H9 (cell line): ENCODE data around the gene PLCXD3. TPM values are rescaled to one million over a fixed set of nuclear protein-coding genes. Genes with fewer than 3 reads are reported as not detected.

ENCODE experiments used
- DNase-seq: peaks from one replicate; pipeline ENCODE4 v3.0.0-alpha.2; 2017
- H2AFZ ChIP-seq: one replicate; pipeline ENCODE4 v1.6.1; 2013; ENCODE audit warnings: mild to moderate bottlenecking, low read length, control low read depth, moderate library complexity
- H2AK5ac ChIP-seq: 2 replicates; pipeline ENCODE4 v1.6.1; 2013; ENCODE audit warnings: low read length, control low read depth, mixed read lengths; ENCODE audit not compliant: insufficient read length
- H2BK120ac ChIP-seq: one replicate; pipeline ENCODE4 v1.6.1; 2013; ENCODE audit warnings: low read depth, mild to moderate bottlenecking, low read length, control low read depth, inconsistent platforms; ENCODE audit not compliant: poor library complexity, severe bottlenecking
- H2BK12ac ChIP-seq: 2 replicates; pipeline ENCODE4 v1.6.1; 2013; ENCODE audit warnings: low read length, control low read depth, mixed read lengths, low read depth; ENCODE audit not compliant: insufficient read length
- H2BK15ac ChIP-seq: 2 replicates; pipeline ENCODE4 v1.6.1; 2013; ENCODE audit warnings: low read depth, low read length, control low read depth
- H2BK20ac ChIP-seq: one replicate; pipeline ENCODE4 v1.6.1; 2013; ENCODE audit warnings: low read depth, mild to moderate bottlenecking, low read length, control low read depth, inconsistent platforms; ENCODE audit not compliant: poor library complexity, severe bottlenecking
- H2BK5ac ChIP-seq: 2 replicates; pipeline ENCODE4 v1.6.1; 2013; ENCODE audit warnings: low read length, control low read depth, mixed read lengths; ENCODE audit not compliant: insufficient read length
- H3K14ac ChIP-seq: 2 replicates; pipeline ENCODE4 v1.6.1; 2013; ENCODE audit warnings: low read length, control low read depth; ENCODE audit not compliant: insufficient read depth
- H3K18ac ChIP-seq: 2 replicates; pipeline ENCODE4 v1.6.1; 2013; ENCODE audit warnings: low read depth, mild to moderate bottlenecking, mixed read lengths, low read length, control low read depth; ENCODE audit not compliant: insufficient read length
- H3K23ac ChIP-seq: 2 replicates; pipeline ENCODE4 v1.6.1; 2013; ENCODE audit warnings: low read length, control low read depth, mixed read lengths, low read depth; ENCODE audit not compliant: insufficient read length
- H3K23me2 ChIP-seq: 2 replicates; pipeline ENCODE4 v1.6.1; 2013; ENCODE audit warnings: low read depth, mild to moderate bottlenecking, mixed read lengths, low read length, control low read depth; ENCODE audit not compliant: insufficient read length, poor library complexity, severe bottlenecking
- H3K27ac ChIP-seq: 2 replicates; pipeline ENCODE4 v1.5.1; 2013; ENCODE audit warnings: low read length, control low read depth, mixed read lengths, low read depth; ENCODE audit not compliant: insufficient read length
- H3K27me3 ChIP-seq: 2 replicates; pipeline ENCODE4 v1.6.1; 2013; ENCODE audit warnings: low read length, control low read depth, inconsistent platforms; ENCODE audit not compliant: insufficient read depth
- H3K4ac ChIP-seq: 2 replicates; pipeline ENCODE4 v1.6.1; 2013; ENCODE audit warnings: low read depth, mild to moderate bottlenecking, control low read depth, inconsistent platforms, low read length, moderate library complexity
- H3K4me1 ChIP-seq: 2 replicates; pipeline ENCODE4 v1.6.1; 2013; ENCODE audit warnings: low read length, control low read depth, inconsistent platforms; ENCODE audit not compliant: insufficient read depth
- H3K4me2 ChIP-seq: 2 replicates; pipeline ENCODE4 v1.6.1; 2013; ENCODE audit warnings: low read length, control low read depth, mixed read lengths; ENCODE audit not compliant: insufficient read length, insufficient read depth
- H3K56ac ChIP-seq: 2 replicates; pipeline ENCODE4 v1.6.1; 2013; ENCODE audit warnings: low read depth, mild to moderate bottlenecking, mixed read lengths, low read length, control low read depth; ENCODE audit not compliant: insufficient read length
- H3K79me1 ChIP-seq: 2 replicates; pipeline ENCODE4 v1.6.1; 2013; ENCODE audit warnings: low read depth, mild to moderate bottlenecking, moderate library complexity, low read length, control low read depth, inconsistent platforms; ENCODE audit not compliant: insufficient read depth, poor library complexity, severe bottlenecking
- H3K79me2 ChIP-seq: 2 replicates; pipeline ENCODE4 v1.6.1; 2013; ENCODE audit warnings: low read length, control low read depth, inconsistent platforms; ENCODE audit not compliant: insufficient read depth
- H3K9ac ChIP-seq: 2 replicates; pipeline ENCODE4 v1.6.1; 2013; ENCODE audit warnings: low read length, control low read depth, mixed read lengths; ENCODE audit not compliant: insufficient read length; ENCODE audit errors: extremely low read depth
- H3K9me3 ChIP-seq: one replicate; pipeline ENCODE4 v1.6.1; 2013; ENCODE audit warnings: low read depth, low read length, inconsistent platforms; ENCODE audit not compliant: control insufficient read depth
- H3T11ph ChIP-seq: one replicate; pipeline ENCODE4 v1.6.1; 2013; ENCODE audit warnings: mild to moderate bottlenecking, low read length, control low read depth, inconsistent platforms
- H4K20me1 ChIP-seq: one replicate; pipeline ENCODE4 v1.6.1; 2013; ENCODE audit not compliant: control insufficient read depth, insufficient read length, insufficient read depth
- H4K5ac ChIP-seq: 2 replicates; pipeline ENCODE4 v1.6.1; 2013; ENCODE audit warnings: low read depth, mild to moderate bottlenecking, mixed read lengths, low read length, control low read depth; ENCODE audit not compliant: insufficient read length
- H4K8ac ChIP-seq: replicated peaks from 2 replicates; pipeline ENCODE4 v1.6.1; 2013; ENCODE audit warnings: low read length, control low read depth, mixed read lengths, low read depth; ENCODE audit not compliant: insufficient read length
- H4K91ac ChIP-seq: 2 replicates; pipeline ENCODE4 v1.6.1; 2013; ENCODE audit warnings: low read depth, mild to moderate bottlenecking, moderate library complexity, mixed read lengths, low read length, control low read depth; ENCODE audit not compliant: insufficient read length
- H3K27ac Mint-ChIP-seq, 3 experiments: 2 replicates in 2 of 3; 3 replicates in 1 of 3; pipeline ENCODE4 v1.8.0; 2020 to 2021; ENCODE audit warnings: mixed read lengths in 3 of 3, mild to moderate bottlenecking in 1 of 3, moderate library complexity in 1 of 3
- H3K27me3 Mint-ChIP-seq: 2 replicates; pipeline ENCODE4 v1.8.0; 2021; ENCODE audit warnings: low read depth, mild to moderate bottlenecking, moderate library complexity, mixed read lengths
- H3K36me3 Mint-ChIP-seq, 3 experiments: 2 replicates in 2 of 3; 3 replicates in 1 of 3; pipeline ENCODE4 v1.8.0; 2020 to 2021; ENCODE audit warnings: low read depth in 3 of 3, mixed read lengths in 3 of 3; ENCODE audit not compliant: insufficient read depth in 1 of 3
- H3K4me1 Mint-ChIP-seq, 2 experiments: 2 replicates each; pipeline ENCODE4 v1.8.0; 2020; ENCODE audit warnings: mixed read lengths in 2 of 2
- H3K4me3 Mint-ChIP-seq, 2 experiments: 2 replicates in 1 of 2; 3 replicates in 1 of 2; pipeline ENCODE4 v1.8.0; 2020 to 2021; ENCODE audit warnings: mild to moderate bottlenecking in 2 of 2, mixed read lengths in 2 of 2, moderate library complexity in 1 of 2
- H3K9me3 Mint-ChIP-seq, 2 experiments: 2 replicates in 1 of 2; 3 replicates in 1 of 2; pipeline ENCODE4 v1.8.0; 2020; ENCODE audit warnings: mild to moderate bottlenecking in 2 of 2, mixed read lengths in 2 of 2, moderate library complexity in 1 of 2
- CTCF ChIP-seq: fragments of 200-600 bp; sonication (generic); conservative IDR thresholded peaks from 3 replicates; pipeline ENCODE4 v1.8.0; 2021; ENCODE audit warnings: antibody characterized with exemption, mild to moderate bottlenecking
- WGBS: extraction: QIAGEN DNeasy Blood & Tissue Kit; methylation state at CpG from one replicate; pipeline ENCODE4 v1.1.7; 2013; ENCODE audit warnings: missing lambda C conversion rate, low lambda C conversion rate, mixed read lengths; ENCODE audit not compliant: insufficient read length; ENCODE audit errors: extremely low coverage; 5-methylcytosine and 5-hydroxymethylcytosine counted together
- total RNA-seq: library from RNA; stranded (reverse); gene quantifications from 2 replicates; pipeline ENCODE4 v1.2.1, GENCODE V29; 2021

The PLCXD3 gene
- total RNA-seq, 1 experiment from 2014 or later, result not detected

- no peak overlapping the region for H3K9ac ChIP-seq
- H2BK5ac ChIP-seq, result no peak overlapping the region
- H3K18ac ChIP-seq, result no peak overlapping the region
- H4K8ac ChIP-seq, result no peak overlapping the region
- H3K27ac ChIP-seq, result no peak overlapping the region
- H3K9me3 ChIP-seq, result no peaks in the 10 kb centered on the region
- no peaks in the 10 kb centered on the region for H3K79me2 ChIP-seq
- no peak for TF ChIP-seq CTCF
- Mint-ChIP-seq H3K4me1 (peaks cover 24 to 25% of the 10 kb centered on the region in 2 experiments), H3K9me3 (no peaks in the 10 kb centered on the region), H3K27ac (no peak overlapping the region), H3K27me3 (peaks cover 50% of the 10 kb centered on the region), H3K36me3 (no peaks in the 10 kb centered on the region; a peak in 1 of 7 replicates), H3K4me3 (no peak overlapping the region)
- H3K4me2 ChIP-seq, result no peak overlapping the region
- no peaks in the 10 kb centered on the region for H3K79me1 ChIP-seq
- H2BK20ac ChIP-seq, result no peak overlapping the region
- H3K23ac ChIP-seq, result no peak overlapping the region
- H3T11ph ChIP-seq, result no peak overlapping the region
- H2BK15ac ChIP-seq, result no peak overlapping the region
- DNase-seq, result no peak
- H2BK12ac ChIP-seq, result no peak overlapping the region
- no peak overlapping the region for H2BK120ac ChIP-seq
- H2AK5ac ChIP-seq, result no peak overlapping the region
- no peak overlapping the region for H2AFZ ChIP-seq
- no CpG with 5 or more reads among the region's 3 CpGs for WGBS
- no peak overlapping the region for H4K5ac ChIP-seq
- no peak overlapping the region for H3K4ac ChIP-seq
- no peak overlapping the region for H3K56ac ChIP-seq
- H3K27me3 ChIP-seq, result peaks cover 19% of the 10 kb centered on the region; the same call in 1 of the 2 replicates
- no peaks in the 10 kb centered on the region for H4K20me1 ChIP-seq
- peaks cover 7% of the 10 kb centered on the region for H3K23me2 ChIP-seq
- peaks cover 2% of the 10 kb centered on the region; the same call in 1 of the 2 replicates for H3K4me1 ChIP-seq
- no peak overlapping the region for H3K14ac ChIP-seq
- no peak overlapping the region for H4K91ac ChIP-seq
Observed at GRCh38 chr5:41507501-41507900, 2.9 kb downstream of the PLCXD3 start.
